Epithelial cell of prostate (primary cell): ENCODE results near the gene NKD1.

Source experiments
- DNase-seq: peaks from one replicate; pipeline ENCODE4 v3.0.0-alpha.2; 2011; ENCODE audit warnings: low read depth, low spot score
- H3K27ac ChIP-seq: fragments of 450-650 bp; 2 replicates; pipeline ENCODE4 v1.5.1; 2017; ENCODE audit warnings: mild to moderate bottlenecking

The NKD1 gene

GRCh38 chr16:50609049-50609448 lies 60.9 kb downstream of the NKD1 start:
- no peak overlapping the region for H3K27ac ChIP-seq
- no peak for DNase-seq

- no peak for DNase-seq
- no peak overlapping the region for H3K27ac ChIP-seq
These were observed 61.3 kb downstream of the NKD1 start for GRCh38 chr16:50609471-50609870.

GRCh38 chr16:50610331-50611262 lies 62.4 kb downstream of the NKD1 start:
- H3K27ac ChIP-seq, result no peak overlapping the region
- no peak for DNase-seq

GRCh38 chr16:50611332-50611934 lies 63.2 kb downstream of the NKD1 start:
- no peak for DNase-seq
- H3K27ac ChIP-seq, result no peak overlapping the region

DNA sequence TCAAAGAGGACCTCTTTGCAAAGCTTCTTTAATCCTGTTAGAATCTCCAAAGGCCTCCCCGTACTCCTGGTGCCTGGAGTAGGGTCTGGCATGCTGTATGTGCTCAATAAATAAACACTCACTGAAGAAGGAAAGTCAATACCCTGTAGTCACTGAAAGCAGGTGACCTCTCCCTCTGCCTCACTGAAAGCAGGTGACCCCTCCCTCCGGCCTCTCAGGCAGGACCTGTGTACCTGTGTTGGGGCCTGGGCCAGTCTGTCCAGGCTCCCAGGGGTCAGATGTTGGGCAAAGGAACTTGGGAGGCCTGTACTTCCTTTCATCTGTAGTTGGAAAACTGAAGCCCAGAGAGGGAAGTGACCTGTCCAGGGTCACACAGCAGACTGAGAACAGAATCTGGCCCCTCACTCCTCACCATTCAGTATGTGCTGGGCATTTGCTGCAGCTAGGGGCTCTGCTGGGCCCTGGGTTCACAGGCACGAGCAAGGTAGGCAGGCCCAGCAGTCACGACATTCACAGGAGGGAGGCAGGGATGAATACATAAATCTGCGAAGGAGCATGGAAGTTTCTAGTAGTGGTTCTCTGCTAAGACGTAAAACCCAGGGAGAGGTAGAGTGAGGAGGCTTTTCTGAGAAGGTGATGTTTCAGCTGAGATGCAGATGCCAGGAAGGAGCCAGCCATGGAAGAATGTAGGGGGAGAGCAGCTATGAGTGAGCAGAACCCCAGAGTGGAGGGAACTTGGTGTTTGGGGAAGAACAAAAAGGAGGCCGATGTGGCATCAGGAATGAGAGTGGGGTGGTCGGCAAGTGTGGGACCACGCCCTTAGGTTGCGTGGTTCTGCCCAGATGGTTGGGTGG lies 64.0 kb downstream of the NKD1 start:
- DNase-seq, result no peak
- no peak overlapping the region for H3K27ac ChIP-seq

- DNase-seq, result no peak
- H3K27ac ChIP-seq, result no peak overlapping the region
These were observed 64.6 kb downstream of the NKD1 start for GRCh38 chr16:50612849-50613198.

- H3K27ac ChIP-seq, result no peak overlapping the region
- DNase-seq, result no peak
These were observed 65.2 kb downstream of the NKD1 start for GRCh38 chr16:50613281-50613963.

GRCh38 chr16:50613964-50614474 lies 65.8 kb downstream of the NKD1 start:
- H3K27ac ChIP-seq, result no peak overlapping the region
- DNase-seq, result no peak

DNA sequence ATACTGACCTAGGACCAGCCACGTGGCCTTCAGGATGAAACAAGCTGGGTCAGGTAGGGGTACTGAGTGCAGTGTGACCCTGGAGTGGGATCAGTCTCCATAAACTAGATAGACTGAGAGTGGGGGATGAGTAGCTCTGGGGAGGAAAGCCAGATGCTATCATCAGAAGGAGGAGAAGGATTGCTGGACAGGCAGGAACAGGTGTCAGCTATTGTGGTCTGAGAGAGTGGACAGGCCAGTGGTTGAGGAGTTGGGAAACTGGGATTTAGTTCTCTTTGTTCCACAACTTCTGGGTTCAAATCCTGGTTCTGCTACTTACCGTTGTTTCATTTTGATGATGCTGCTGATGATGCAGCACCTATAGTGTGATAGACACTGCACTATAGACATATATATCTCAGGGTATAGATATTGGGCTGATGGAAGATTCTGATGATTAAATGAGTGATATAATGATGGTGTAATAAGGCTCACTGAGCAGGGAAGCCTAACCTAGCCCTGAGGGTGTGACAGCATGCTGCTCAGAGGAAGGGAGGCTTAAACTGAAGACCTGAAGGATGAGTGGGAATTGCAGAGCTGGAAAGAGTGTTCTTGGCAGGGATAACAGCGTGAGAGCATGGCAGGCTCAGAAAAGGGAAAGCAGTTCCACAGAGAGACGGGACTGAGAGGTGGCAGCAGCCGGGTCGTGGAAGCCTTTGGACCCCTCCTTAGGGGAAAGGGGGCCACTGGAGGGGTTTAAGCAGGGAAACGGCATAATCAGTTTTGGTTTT lies 66.9 kb downstream of the NKD1 start:
- no peak for DNase-seq
- H3K27ac ChIP-seq, result no peak overlapping the region

- no peak overlapping the region for H3K27ac ChIP-seq
- DNase-seq, result no peak
These were observed 67.7 kb downstream of the NKD1 start for GRCh38 chr16:50615891-50616290.

GRCh38 chr16:50616386-50616785 lies 68.2 kb downstream of the NKD1 start:
- H3K27ac ChIP-seq, result no peak overlapping the region
- no peak for DNase-seq

GRCh38 chr16:50616883-50617645 lies 68.9 kb downstream of the NKD1 start:
- H3K27ac ChIP-seq, result no peak overlapping the region
- DNase-seq, result no peak

DNA sequence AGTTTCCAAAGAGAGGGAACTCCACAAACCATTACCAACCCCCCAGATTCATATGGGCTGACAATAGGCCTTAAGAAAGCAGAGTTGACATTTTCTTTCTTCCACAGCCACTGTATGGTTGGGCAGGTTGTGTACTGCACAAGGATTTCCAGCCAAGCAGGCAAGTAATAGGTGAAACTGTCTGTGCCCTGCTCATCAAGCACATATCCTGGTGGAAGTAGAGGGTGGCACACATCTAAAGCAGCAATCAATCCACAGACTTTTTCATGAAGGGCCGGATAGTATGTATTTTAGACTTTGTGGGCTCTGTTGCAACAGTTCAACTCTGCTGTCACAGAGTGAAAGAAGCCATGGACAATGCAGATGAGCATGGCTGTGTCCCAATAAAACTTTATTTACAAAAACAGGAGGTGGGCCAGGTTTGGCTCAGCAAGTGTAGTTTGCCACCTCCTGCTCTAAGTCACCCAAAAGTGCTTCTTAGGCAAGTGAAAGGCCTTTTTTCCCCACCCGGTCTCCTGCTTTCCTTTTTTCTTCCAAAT lies 69.5 kb downstream of the NKD1 start:
- no peak for DNase-seq

DNA sequence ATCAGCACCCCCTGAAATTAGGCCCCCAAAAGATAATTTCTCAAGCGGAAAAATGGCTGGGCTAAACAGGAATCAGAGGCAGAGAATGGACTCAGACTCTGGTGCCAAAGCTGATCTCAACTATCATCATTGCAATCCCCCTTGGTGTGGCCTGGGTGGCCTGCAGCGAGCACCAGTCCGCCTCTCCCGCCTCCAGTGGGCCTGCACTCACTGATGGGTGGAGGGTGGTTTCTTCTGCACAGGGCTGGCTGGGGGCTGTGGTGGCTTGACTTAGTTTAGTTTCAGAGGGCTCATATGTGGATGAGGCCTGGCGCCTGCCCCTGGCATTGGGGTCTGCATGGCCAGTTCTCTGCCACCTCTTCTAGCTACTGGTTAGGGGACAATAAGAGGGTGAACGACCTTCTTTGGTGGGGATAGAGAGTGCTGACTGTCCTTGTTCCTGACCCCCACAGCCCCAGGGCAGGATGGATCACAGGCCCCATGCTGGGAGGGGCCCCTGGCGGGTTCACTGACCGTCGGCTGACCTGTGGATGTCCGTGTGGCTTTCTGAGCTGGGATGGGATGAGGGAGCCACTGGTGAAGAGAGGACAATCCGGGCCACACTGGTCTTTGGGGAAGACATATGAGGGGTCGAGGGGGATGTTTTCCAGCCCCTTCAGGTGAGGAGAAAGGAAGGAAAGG lies 70.2 kb downstream of the NKD1 start:
- no peak for DNase-seq
- no peak overlapping the region for H3K27ac ChIP-seq

More for the DNA sequence above, 69.5 kb downstream of the NKD1 start:
- H3K27ac ChIP-seq, result no peak overlapping the region

DNA sequence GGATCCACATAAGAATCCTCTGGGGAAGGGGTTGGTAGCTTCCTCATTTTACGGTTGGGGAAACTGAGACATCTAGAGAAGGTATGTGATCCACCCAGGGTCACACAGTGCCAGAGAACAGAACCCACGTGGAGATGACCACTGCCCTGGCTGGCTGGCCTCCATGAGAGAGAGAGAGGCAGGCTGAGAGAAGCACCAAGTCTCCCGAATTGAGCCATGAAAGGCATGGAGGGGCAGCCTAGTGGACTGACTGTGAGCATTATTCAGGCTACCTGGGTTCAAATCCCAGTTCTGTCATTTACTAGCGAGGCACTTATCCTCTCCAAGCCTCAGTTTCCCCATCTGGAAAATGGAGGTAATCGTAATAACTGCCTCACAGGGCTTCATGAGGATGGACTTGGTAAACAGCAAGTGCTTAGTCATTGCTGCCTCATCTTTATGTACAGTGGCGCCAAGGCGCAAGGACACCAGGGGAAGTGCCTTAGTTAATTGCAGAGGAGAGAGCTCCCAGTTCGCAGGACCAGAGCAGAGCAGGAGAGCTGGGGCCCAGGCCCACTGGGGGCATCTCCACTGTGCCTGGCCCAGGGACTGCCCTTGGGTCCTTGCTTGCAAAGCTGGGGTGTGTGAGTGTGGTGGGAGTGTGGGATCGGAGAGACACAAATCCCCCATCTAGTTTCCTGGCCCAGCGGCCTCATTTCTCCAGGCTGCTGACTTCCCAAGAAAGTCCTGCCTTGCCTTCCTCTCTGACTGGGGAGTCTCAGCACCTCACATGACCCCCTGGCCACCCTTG lies 71.7 kb downstream of the NKD1 start:
- H3K27ac ChIP-seq, result no peak overlapping the region
- DNase-seq, result no peak

GRCh38 chr16:50620646-50621451 lies 72.7 kb downstream of the NKD1 start:
- no peak for DNase-seq
- H3K27ac ChIP-seq, result no peak overlapping the region
